BLaER1 (cell line): Measurements from ENCODE around the gene TIFAB.
A peak's percentile ranks its signal among the peaks of the same experiment; 100 is the strongest.

ENCODE experiments used
- H3K27ac ChIP-seq: shearing (Covaris generic); formaldehyde crosslinking; 2 replicates; pipeline ENCODE4 v1.8.1; 2022
- H3K27me3 ChIP-seq: shearing (Covaris generic); formaldehyde crosslinking; 2 replicates; pipeline ENCODE4 v1.8.1; 2022
- H3K36me3 ChIP-seq: shearing (Covaris generic); formaldehyde crosslinking; 2 replicates; pipeline ENCODE4 v1.8.1; 2022
- H3K4me1 ChIP-seq: shearing (Covaris generic); formaldehyde crosslinking; 2 replicates; pipeline ENCODE4 v1.8.1; 2022
- H3K4me2 ChIP-seq: shearing (Covaris generic); formaldehyde crosslinking; 2 replicates; pipeline ENCODE4 v1.8.1; 2022
- H3K4me3 ChIP-seq: shearing (Covaris generic); formaldehyde crosslinking; 2 replicates; pipeline ENCODE4 v1.8.1; 2022
- H3K9ac ChIP-seq: shearing (Covaris generic); formaldehyde crosslinking; 2 replicates; pipeline ENCODE4 v1.8.1; 2022
- H3K9me3 ChIP-seq: shearing (Covaris generic); formaldehyde crosslinking; 2 replicates; pipeline ENCODE4 v1.8.1; 2022
- H4K20me1 ChIP-seq: shearing (Covaris generic); formaldehyde crosslinking; 2 replicates; pipeline ENCODE4 v1.8.1; 2022
- Cebpa-rat ChIP-seq: shearing (Covaris generic); IDR thresholded peaks from 2 replicates; pipeline ENCODE4 v1.8.1; 2022

Gene TIFAB

GRCh38 chr5:135471726-135472125, 19.6 kb upstream of the TIFAB start:
- Histone ChIP-seq H3K27me3 (peaks cover 18% of the 10 kb centered on the region), H3K9ac (no peak overlapping the region), H3K27ac (no peak overlapping the region), H4K20me1 (no peaks in the 10 kb centered on the region), H3K4me1 (peaks cover 2% of the 10 kb centered on the region), H3K4me2 (no peak overlapping the region), H3K36me3 (no peaks in the 10 kb centered on the region), H3K9me3 (no peaks in the 10 kb centered on the region), H3K4me3 (no peak overlapping the region)
- no peak for TF ChIP-seq Cebpa-rat

- H3K27ac ChIP-seq = no peak overlapping the region
- H3K4me1 ChIP-seq = peaks cover 13% of the 10 kb centered on the region
- TF ChIP-seq Cebpa-rat = no peak
- no peak overlapping the region for H3K9ac ChIP-seq
- H3K9me3 ChIP-seq = no peaks in the 10 kb centered on the region
- H4K20me1 ChIP-seq = no peaks in the 10 kb centered on the region
- no peak overlapping the region for H3K4me2 ChIP-seq
- H3K36me3 ChIP-seq = no peaks in the 10 kb centered on the region
- H3K4me3 ChIP-seq = no peak overlapping the region
- H3K27me3 ChIP-seq = peaks cover 29% of the 10 kb centered on the region
These were observed 17.8 kb upstream of the TIFAB start for GRCh38 chr5:135469911-135470310.

GRCh38 chr5:135468541-135468940, 16.4 kb upstream of the TIFAB start:
- Histone ChIP-seq H4K20me1 (no peaks in the 10 kb centered on the region), H3K4me1 (peaks cover 17% of the 10 kb centered on the region), H3K27me3 (peaks cover 30% of the 10 kb centered on the region), H3K27ac (no peak overlapping the region), H3K9me3 (no peaks in the 10 kb centered on the region), H3K9ac (no peak overlapping the region), H3K4me2 (no peak overlapping the region), H3K36me3 (no peaks in the 10 kb centered on the region), H3K4me3 (no peak overlapping the region)
- no peak for TF ChIP-seq Cebpa-rat

GRCh38 chr5:135467871-135468485, 15.8 kb upstream of the TIFAB start:
- H3K9ac ChIP-seq = no peak overlapping the region
- H3K4me2 ChIP-seq = no peak overlapping the region
- no peaks in the 10 kb centered on the region for H3K9me3 ChIP-seq
- no peak overlapping the region for H3K4me3 ChIP-seq
- TF ChIP-seq Cebpa-rat = no peak
- peaks cover 30% of the 10 kb centered on the region for H3K27me3 ChIP-seq
- H4K20me1 ChIP-seq = no peaks in the 10 kb centered on the region
- H3K27ac ChIP-seq = no peak overlapping the region
- no peaks in the 10 kb centered on the region for H3K36me3 ChIP-seq
- peaks cover 18% of the 10 kb centered on the region for H3K4me1 ChIP-seq

GRCh38 chr5:135467051-135467625, 15.0 kb upstream of the TIFAB start:
- peak overlapping the region; percentile 88 for H3K4me2 ChIP-seq
- H3K27me3 ChIP-seq = peaks cover 28% of the 10 kb centered on the region
- H3K36me3 ChIP-seq = no peaks in the 10 kb centered on the region
- TF ChIP-seq Cebpa-rat = no peak
- H4K20me1 ChIP-seq = no peaks in the 10 kb centered on the region
- H3K9me3 ChIP-seq = no peaks in the 10 kb centered on the region
- H3K27ac ChIP-seq = no peak overlapping the region
- H3K9ac ChIP-seq = no peak overlapping the region
- peaks cover 25% of the 10 kb centered on the region for H3K4me1 ChIP-seq
- H3K4me3 ChIP-seq = no peak overlapping the region

- H3K27me3 ChIP-seq = peaks cover 23% of the 10 kb centered on the region
- H4K20me1 ChIP-seq = no peaks in the 10 kb centered on the region
- H3K4me1 ChIP-seq = peaks cover 25% of the 10 kb centered on the region
- peak overlapping the region; percentile 40; the same call in 1 of the 2 replicates for H3K9ac ChIP-seq
- no peaks in the 10 kb centered on the region for H3K36me3 ChIP-seq
- H3K27ac ChIP-seq = no peak overlapping the region
- TF ChIP-seq Cebpa-rat = no peak
- no peaks in the 10 kb centered on the region for H3K9me3 ChIP-seq
- peak overlapping the region; percentile 49 for H3K4me3 ChIP-seq
- peak overlapping the region; percentile 88 for H3K4me2 ChIP-seq
These were observed 14.3 kb upstream of the TIFAB start for GRCh38 chr5:135466178-135467050.

- Histone ChIP-seq H3K4me2 (peak overlapping the region; percentile 88), H3K27ac (no peak overlapping the region), H3K4me1 (peaks cover 25% of the 10 kb centered on the region), H3K9me3 (no peaks in the 10 kb centered on the region), H4K20me1 (no peaks in the 10 kb centered on the region), H3K4me3 (no peak overlapping the region), H3K9ac (no peak overlapping the region), H3K27me3 (peaks cover 23% of the 10 kb centered on the region), H3K36me3 (no peaks in the 10 kb centered on the region)
- TF ChIP-seq Cebpa-rat = no peak
These were observed 13.4 kb upstream of the TIFAB start for GRCh38 chr5:135465391-135466122.

- H3K27me3 ChIP-seq = peaks cover 18% of the 10 kb centered on the region
These were observed 10.2 kb upstream of the TIFAB start for GRCh38 chr5:135462304-135462703.

GRCh38 chr5:135461481-135462151, 9.5 kb upstream of the TIFAB start:
- Histone ChIP-seq H3K27me3 (peaks cover 11% of the 10 kb centered on the region), H3K9me3 (no peaks in the 10 kb centered on the region), H3K27ac (no peak overlapping the region), H3K4me2 (no peak overlapping the region), H3K36me3 (no peaks in the 10 kb centered on the region), H3K4me1 (peaks cover 37% of the 10 kb centered on the region), H4K20me1 (no peaks in the 10 kb centered on the region), H3K4me3 (no peak overlapping the region), H3K9ac (no peak overlapping the region)
- TF ChIP-seq Cebpa-rat = no peak

More at GRCh38 chr5:135462304-135462703, 10.2 kb upstream of the TIFAB start:
- H3K9ac ChIP-seq = no peak overlapping the region
- H3K4me3 ChIP-seq = no peak overlapping the region
- H3K4me2 ChIP-seq = peak overlapping the region; percentile 1; the same call in 1 of the 2 replicates
- H3K36me3 ChIP-seq = no peaks in the 10 kb centered on the region
- H3K4me1 ChIP-seq = peaks cover 40% of the 10 kb centered on the region
- H3K27ac ChIP-seq = no peak overlapping the region
- no peaks in the 10 kb centered on the region for H4K20me1 ChIP-seq
- no peaks in the 10 kb centered on the region for H3K9me3 ChIP-seq
- TF ChIP-seq Cebpa-rat = no peak
